ENCODE measurements around the gene NLRP3. TPM values are rescaled to one million over a fixed set of nuclear protein-coding genes. Genes with fewer than 3 reads are reported as not detected.

Gene NLRP3
- total and polyA plus RNA-seq, 10 of the 15 experiments (the other 5 are each of a cell fraction or from before 2014, with no cell fraction given): 1.8 to 10.4 (median 5.0) TPM

- TF ChIP-seq EED (IDR thresholded peaks at IDR 0.05; ENCODE audit: low read depth) (peak; percentile 100), TCF12 (IDR thresholded peaks at IDR 0.05; ENCODE audit: low read depth, low read length) (peak; percentile 83), CEBPZ (IDR thresholded peaks at IDR 0.05; ENCODE audit: low read depth, low read length) (no peak), CHD1 (IDR thresholded peaks at IDR 0.05; ENCODE audit: low read depth, low read length) (no peak), SIX5 (IDR thresholded peaks at IDR 0.05; ENCODE audit: low read depth, low read length, severe bottlenecking) (no peak), USF2 (IDR thresholded peaks at IDR 0.05; ENCODE audit: borderline replicate concordance, low read depth, low read length) (no peak), TARDBP (IDR thresholded peaks at IDR 0.05; ENCODE audit: borderline replicate concordance) (no peak), TBL1XR1 (IDR thresholded peaks at IDR 0.05; ENCODE audit: low read depth, low read length) (peak; percentile 99), E2F4 (IDR thresholded peaks at IDR 0.05; ENCODE audit: low read depth, low read length) (no peak), KAT2A (conservative IDR thresholded peaks at IDR 0.05; ENCODE audit: control insufficient read depth, low read depth, low read length) (no peak), PKNOX1 (IDR thresholded peaks at IDR 0.05) (peak; percentile 72), RCOR1 (conservative IDR thresholded peaks at IDR 0.05; ENCODE audit: low read depth, low read length) (no peak; the same call in 1 of the 2 replicates), CREB1 (IDR thresholded peaks at IDR 0.05; ENCODE audit: low read depth) (peak; percentile 55; the same call in 1 of the 2 replicates), E4F1 (IDR thresholded peaks at IDR 0.05; ENCODE audit: borderline replicate concordance, partially characterized antibody) (no peak), RB1 (IDR thresholded peaks at IDR 0.05; ENCODE audit: borderline replicate concordance) (no peak)
These were observed 6.0 kb upstream of the NLRP3 start (continued) for GRCh38 chr1:247409869-247410544.
